ENCODE data around the gene DNASE1L3. TPM values are rescaled to one million over a fixed set of nuclear protein-coding genes. Genes with fewer than 3 reads are reported as not detected.

The DNASE1L3 gene
- total and polyA plus RNA-seq, 4 donors = 76.1 to 201 (median 128) TPM

- TF ChIP-seq FOXA2 (IDR thresholded peaks at IDR 0.05) = peak; percentile 89
- TF ChIP-seq RXRA (IDR thresholded peaks at IDR 0.05) = peak; percentile 91 to 93
- TF ChIP-seq HNF4G (IDR thresholded peaks at IDR 0.05) = peak; percentile 91
- peak; percentile 92 for TF ChIP-seq FOXA1 (IDR thresholded peaks at IDR 0.05)
- TF ChIP-seq SP1 (IDR thresholded peaks at IDR 0.05) = peak; percentile 98
- peak; percentile 83 for TF ChIP-seq YY1 (IDR thresholded peaks at IDR 0.05)
These were observed 46.4 kb downstream of the DNASE1L3 start (continued) for GRCh38 chr3:58164199-58164879.

- no peak for DNase-seq (ENCODE audit: low spot score)
- no peaks in the 10 kb centered on the region for H3K27me3 ChIP-seq (ENCODE audit: control insufficient read depth in 4 of 4, insufficient read depth in 4 of 4, low read length in 3 of 4)
- peaks cover 14 to 56% (median 45%) of the 10 kb centered on the region in 4 donors for H3K4me1 ChIP-seq (ENCODE audit: control insufficient read depth in 4 of 4, insufficient read depth in 4 of 4, low read length in 3 of 4)
- peak overlapping the region; percentile 78 to 87 for H3K27ac ChIP-seq (ENCODE audit: low read depth in 1 of 2, low read length in 2 of 2)
- TF ChIP-seq NR2F2 (IDR thresholded peaks at IDR 0.05) (peak; percentile 49), MAX (IDR thresholded peaks at IDR 0.05) (no peak), RXRA (IDR thresholded peaks at IDR 0.05) (peak in 1 of 2 donors; percentile 18)
- H3K9me3 ChIP-seq (ENCODE audit: control insufficient read depth in 4 of 4, low read length in 3 of 4) = no peaks in the 10 kb centered on the region
- WGBS = 87% methylated on average over 14 of the region's 14 CpGs
- no peak overlapping the region for H3K4me3 ChIP-seq (ENCODE audit: low read depth in 1 of 3, low read length in 3 of 3)
- peaks cover 0 to 16% (median 12%) of the 10 kb centered on the region in 4 donors for H3K36me3 ChIP-seq (ENCODE audit: control insufficient read depth in 4 of 4, insufficient read depth in 3 of 4, low read depth in 1 of 4, low read length in 3 of 4)
- H3K9ac ChIP-seq (ENCODE audit: low read depth in 1 of 2, low read length in 2 of 2) = no peak overlapping the region
These were observed 47.5 kb downstream of the DNASE1L3 start for GRCh38 chr3:58163234-58163633.

- TF ChIP-seq RAD21 (IDR thresholded peaks at IDR 0.05) = no peak
- no peak for TF ChIP-seq SP1 (IDR thresholded peaks at IDR 0.05)
- peak; percentile 5 for TF ChIP-seq ATF3 (IDR thresholded peaks at IDR 0.05)
- TF ChIP-seq CTCF (IDR thresholded peaks at IDR 0.05; ENCODE audit: low read depth, low read length, missing input control) = no peak
- TF ChIP-seq JUND (IDR thresholded peaks at IDR 0.05) = no peak
- peak; percentile 81 for TF ChIP-seq MAX (IDR thresholded peaks at IDR 0.05)
- TF ChIP-seq GABPA (IDR thresholded peaks at IDR 0.05 in 1 of 2, conservative IDR thresholded peaks at IDR 0.05 in 1 of 2) = peak in 1 of 2 donors; percentile 13
- TF ChIP-seq RXRA (IDR thresholded peaks at IDR 0.05) = peak in 1 of 2 donors; percentile 26
- Histone ChIP-seq H3K9me3 (ENCODE audit: control insufficient read depth in 4 of 4, low read length in 3 of 4) (no peaks in the 10 kb centered on the region), H3K4me1 (ENCODE audit: control insufficient read depth in 4 of 4, insufficient read depth in 4 of 4, low read length in 3 of 4) (peaks cover 9 to 42% (median 32%) of the 10 kb centered on the region in 4 donors), H3K9ac (ENCODE audit: low read depth in 1 of 2, low read length in 2 of 2) (no peak overlapping the region), H3K36me3 (ENCODE audit: control insufficient read depth in 4 of 4, insufficient read depth in 3 of 4, low read depth in 1 of 4, low read length in 3 of 4) (peaks cover 4 to 31% (median 25%) of the 10 kb centered on the region in 4 donors), H3K27me3 (ENCODE audit: control insufficient read depth in 4 of 4, insufficient read depth in 4 of 4, low read length in 3 of 4) (no peaks in the 10 kb centered on the region), H3K27ac (ENCODE audit: low read depth in 1 of 2, low read length in 2 of 2) (peak overlapping the region; percentile 64 to 74), H3K4me3 (ENCODE audit: low read depth in 1 of 3, low read length in 3 of 3) (no peak overlapping the region)
- DNase-seq (ENCODE audit: low spot score) = no peak
- 82% methylated on average over 11 of the region's 11 CpGs for WGBS
These were observed 49.1 kb downstream of the DNASE1L3 start for GRCh38 chr3:58161435-58162398.
